GM12878 (cell line): ENCODE data around the gene LTB4R2. TPM values are rescaled to one million over a fixed set of nuclear protein-coding genes. Genes with fewer than 3 reads are reported as not detected.

Experiments used
- ATAC-seq: fragments of 200-7000 bp; cut with Tn5 transposase; 3 replicates; pipeline ENCODE4 v1.9.1; 2020; ENCODE audit warnings: mild to moderate bottlenecking, moderate library complexity
- BruUV-seq: library from RNA; stranded (reverse); fragments of 400-500 nt; replicated peaks from 2 replicates; lab custom pipeline; 2021; lab: Mats Ljungman, UMichigan
- CTCF ChIA-PET: fragments of 300-600 bp; sonication (Branson Sonifier 250); formaldehyde crosslinking; extraction: SDS; loops from one replicate; lab custom pipeline; 2021; ENCODE audit warnings: inconsistent platforms; lab: Yijun Ruan, JAX
- POLR2A ChIA-PET: fragments of 350-600 bp; formaldehyde crosslinking; extraction: SDS; loops from one replicate; lab custom pipeline; 2021; ENCODE audit warnings: inconsistent platforms; lab: Charles Lee
- RAD21 ChIA-PET: fragments of 300-600 bp; sonication (Branson Sonifier 250); formaldehyde crosslinking; loops from one replicate; lab custom pipeline; 2023; ENCODE audit warnings: antibody characterized with exemption; ENCODE audit not compliant: unreplicated experiment; lab: Charles Lee
- SMC1A ChIA-PET: fragments of 300-600 bp; sonication (Branson Sonifier 250); formaldehyde crosslinking; loops from one replicate; lab custom pipeline; 2023; ENCODE audit not compliant: unreplicated experiment, uncharacterized antibody; lab: Charles Lee
- DNase-seq: peaks from one replicate; pipeline ENCODE4 v3.0.0-alpha.2; 2011; ENCODE audit warnings: low read depth, low spot score
- FAIRE-seq: peaks from 3 replicates; lab custom pipeline; 2011; peaks lifted over from hg19 to GRCh38; lab: Jason Lieb, UNC
- H2AFZ ChIP-seq: 2 replicates; pipeline ENCODE4 v1.6.0; 2011; ENCODE audit warnings: low read depth, low read length, control low read depth; ENCODE audit not compliant: control insufficient read depth
- H3K27ac ChIP-seq: 2 replicates; pipeline ENCODE4 v1.5.1; 2011; ENCODE audit warnings: control low read depth; ENCODE audit not compliant: control insufficient read depth, insufficient read depth
- H3K27me3 ChIP-seq, 2 experiments: replicated peaks in 1 of 2; 2 replicates each; pipeline versions ENCODE4 v1.6.0 to v1.6.1; 2011; ENCODE audit warnings: low read length in 1 of 2; ENCODE audit not compliant: control insufficient read depth in 2 of 2, insufficient read depth in 2 of 2
- H3K36me3 ChIP-seq, 2 experiments: 2 replicates each; pipeline ENCODE4 v1.5.1; 2011; ENCODE audit warnings: low read length in 1 of 2; ENCODE audit not compliant: control insufficient read depth in 2 of 2, insufficient read depth in 2 of 2
- H3K4me1 ChIP-seq: 2 replicates; pipeline ENCODE4 v1.6.1; 2011; ENCODE audit warnings: mild to moderate bottlenecking, low read length, moderate library complexity, mixed read lengths; ENCODE audit not compliant: control insufficient read depth, insufficient read depth
- H3K4me2 ChIP-seq: 2 replicates; pipeline ENCODE4 v1.6.0; 2011; ENCODE audit warnings: control low read depth; ENCODE audit not compliant: control insufficient read depth, insufficient read depth
- H3K4me3 ChIP-seq: fragments of 200-600 bp; sonication (generic); 2 replicates; pipeline ENCODE4 v1.5.1; 2016
- H3K79me2 ChIP-seq: 2 replicates; pipeline ENCODE4 v1.6.0; 2011; ENCODE audit warnings: low read length; ENCODE audit not compliant: control insufficient read depth, insufficient read depth
- H3K9ac ChIP-seq: 2 replicates; pipeline ENCODE4 v1.8.0; 2011; ENCODE audit warnings: low read length, control low read depth, mixed read lengths; ENCODE audit not compliant: control insufficient read depth, insufficient read depth
- H3K9me3 ChIP-seq: replicated peaks from 3 replicates; pipeline ENCODE4 v1.5.1; 2011; ENCODE audit warnings: mild to moderate bottlenecking, low read length; ENCODE audit not compliant: control insufficient read depth, insufficient read depth
- H4K20me1 ChIP-seq: 2 replicates; pipeline ENCODE4 v1.6.0; 2011; ENCODE audit not compliant: control insufficient read depth, insufficient read depth
- BACH1 ChIP-seq: fragments of 450-650 bp; IDR thresholded peaks from 2 replicates; pipeline ENCODE4 v1.6.1; 2017; ENCODE audit warnings: mild to moderate bottlenecking, borderline replicate concordance
- E2F8 ChIP-seq: fragments of 450-650 bp; IDR thresholded peaks from 2 replicates; pipeline ENCODE4 v1.6.1; 2018; ENCODE audit warnings: mild to moderate bottlenecking, low read depth, moderate library complexity; ENCODE audit not compliant: partially characterized antibody
- FOS ChIP-seq: IDR thresholded peaks from 3 replicates; pipeline ENCODE4 v1.6.1; 2011; ENCODE audit warnings: borderline replicate concordance; ENCODE audit not compliant: insufficient read length; ENCODE audit errors: extremely low read depth
- HDGF ChIP-seq: fragments of 450-650 bp; IDR thresholded peaks from 2 replicates; pipeline ENCODE4 v1.6.1; 2016; ENCODE audit warnings: antibody characterized with exemption
- NFYA ChIP-seq: IDR thresholded peaks from 2 replicates; pipeline ENCODE4 v1.6.1; 2011; ENCODE audit warnings: low read depth, mild to moderate bottlenecking, low read length, improper control_type of control experiment, borderline replicate concordance
- POLR2A ChIP-seq: IDR thresholded peaks from 2 replicates; pipeline ENCODE4 v1.6.1; 2011; ENCODE audit warnings: low read depth, mild to moderate bottlenecking, low read length
- SPI1 ChIP-seq: IDR thresholded peaks from 2 replicates; pipeline ENCODE4 v1.6.1; 2011; ENCODE audit warnings: low read depth, mild to moderate bottlenecking, low read length, moderate library complexity, borderline replicate concordance; ENCODE audit not compliant: insufficient read depth
- WGBS: methylation state at CpG from one replicate; pipeline ENCODE4 v1.1.6; 2016; ENCODE audit warnings: low lambda C conversion rate; ENCODE audit not compliant: insufficient replicate concordance, insufficient coverage; ENCODE audit errors: missing lambda C conversion rate; 5-methylcytosine and 5-hydroxymethylcytosine counted together
- in situ Hi-C: fragments of 300-500 bp; cut with MboI; formaldehyde crosslinking; loops from 9 replicates; pipeline ENCODE4 v1.14.3; 2018; ENCODE audit warnings: mixed read lengths
- intact Hi-C: fragments of 100-400 bp; cut with micrococcal nuclease; formaldehyde crosslinking; loops from one replicate; pipeline ENCODE4 v1.14.2; 2022; ENCODE audit not compliant: unreplicated experiment
- polyA plus RNA-seq, 11 experiments: library from polyadenylated mRNA; depleted of rRNA in 4 of 11; unstranded in 6 of 11; stranded (reverse) in 5 of 11; fragments of >200 nt; fragmentation: Nextera tagmentation in 4 of 11; fragmentation: Illumina TruSeq in 1 of 11; extraction: Ambion mirVana in 4 of 11; extraction: Trizol in 1 of 11; gene quantifications; 1 replicate in 1 of 11; 2 replicates in 10 of 11; pipeline versions ENCODE4 v1.2.1 to v1.2.3, GENCODE V29; 2011 to 2016; ENCODE audit warnings: inconsistent platforms in 2 of 11, missing spikeins in 2 of 11, low read depth in 1 of 11
- total RNA-seq, 4 experiments: library from RNA; depleted of rRNA in 3 of 4; stranded (reverse); fragments of >200 nt in 3 of 4; fragmentation: Illumina TruSeq in 1 of 4; extraction: Trizol in 1 of 4; gene quantifications; 2 replicates each; pipeline versions ENCODE4 v1.2.1 to v1.2.3, GENCODE V29; 2013 to 2021

The LTB4R2 gene
- total and polyA plus RNA-seq, 10 of the 15 experiments (the other 5 are each of a cell fraction or from before 2014, with no cell fraction given), result 0.06 to 16.0 (median 2.6) TPM

DNA sequence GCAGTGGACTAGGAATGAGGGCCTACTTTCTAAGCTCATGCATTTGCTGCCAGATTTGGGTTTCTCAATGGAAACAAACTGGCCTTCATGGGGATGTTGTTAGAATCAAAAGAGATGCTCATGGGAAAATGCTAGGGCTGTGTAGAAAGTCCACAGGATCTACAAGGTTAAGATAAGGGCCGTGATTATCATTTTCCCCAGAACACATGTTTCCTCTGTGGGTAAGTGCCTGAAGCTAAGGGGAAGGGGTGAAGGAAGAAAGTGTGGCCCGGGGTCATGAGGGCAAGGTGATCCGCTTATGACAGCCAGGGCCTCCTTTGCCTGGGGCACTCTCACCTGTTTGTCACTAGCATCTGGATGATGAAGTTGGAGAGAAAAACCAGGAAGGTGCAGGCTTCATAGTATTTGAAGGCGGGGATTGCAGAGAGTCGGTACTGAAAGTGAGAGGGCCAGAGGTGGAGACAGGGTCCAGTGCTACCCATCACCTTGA, 15.1 kb downstream of the LTB4R2 start (continued):
- no peak for TF ChIP-seq BACH1
- TF ChIP-seq NFYA, result no peak
- TF ChIP-seq POLR2A, result no peak
- no peak for TF ChIP-seq SPI1
- TF ChIP-seq E2F8, result no peak
- TF ChIP-seq FOS, result no peak
- no peak for TF ChIP-seq HDGF

DNA sequence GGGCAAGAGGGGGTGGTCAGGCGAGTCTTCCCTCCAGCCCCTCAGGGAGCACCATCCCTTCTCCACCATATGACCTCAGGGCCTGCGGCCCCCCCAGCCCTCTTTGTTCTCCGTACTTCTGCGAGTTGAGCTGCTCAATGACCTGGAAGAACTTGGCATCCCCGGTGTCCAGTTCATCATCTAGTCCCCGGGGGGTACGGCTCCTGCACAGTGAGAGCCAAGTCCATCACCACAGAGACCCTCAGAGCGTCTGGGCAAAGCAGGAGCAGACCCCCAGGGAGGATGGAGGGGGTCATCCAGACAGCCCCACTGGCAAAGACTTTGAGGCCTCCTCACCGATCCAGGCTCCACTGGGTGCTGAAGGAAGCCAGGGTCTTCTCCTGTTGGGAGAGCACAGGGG, 16.0 kb downstream of the LTB4R2 start:
- 23% methylated on average over 9 of the region's 9 CpGs for WGBS
- ChIA-PET RAD21 (interaction anchor here (1.6 kb wide), 1 partner anchor 84 kb away, joined by 3 read pairs; the partner anchor contains the start of gene TINF2), SMC1A (no interaction called here), POLR2A (interaction anchor here (1.2 kb wide), 1 partner anchor 16 kb away, joined by 3 read pairs; no protein-coding TSS in a partner anchor), CTCF (interaction anchor here (0.9 to 1.8 kb wide), 2 partner anchors 18 to 105 kb away, joined by 3 to 13 read pairs; partner anchors contain the start of gene CIDEB)
- no peaks in the 10 kb centered on the region for H3K4me1 ChIP-seq
- in situ Hi-C loops, result no loop called here
- no peaks in the 10 kb centered on the region for H3K36me3 ChIP-seq
- H3K27ac ChIP-seq, result no peak overlapping the region
- no peaks in the 10 kb centered on the region for H3K9me3 ChIP-seq
- H3K9ac ChIP-seq, result no peak overlapping the region
- intact Hi-C loops, result no loop called here
- FAIRE-seq (no peak), ATAC-seq (no peak), DNase-seq (no peak)
- no peaks in the 10 kb centered on the region for H4K20me1 ChIP-seq
- no peaks in the 10 kb centered on the region for H3K79me2 ChIP-seq
- no peak for TF ChIP-seq E2F8
- no peak overlapping the region for H2AFZ ChIP-seq
- no peak overlapping the region for H3K4me2 ChIP-seq
- no peaks in the 10 kb centered on the region for H3K27me3 ChIP-seq
- no peak overlapping the region for H3K4me3 ChIP-seq
- no TSS peak for BruUV-seq
